ENCODE measurements around the gene CDH6. TPM values are rescaled to one million over a fixed set of nuclear protein-coding genes. Genes with fewer than 3 reads are reported as not detected.

CDH6 gene
- total and polyA plus RNA-seq, 2 of the 4 experiments (the other 2 are of a cell fraction) = 72.2 to 232 TPM

- WGBS, 2 experiments (ENCODE audit: extremely low coverage in 2 of 2, insufficient read length in 1 of 2) = no CpG with 5 or more reads among the region's 2 CpGs
- H3K18ac ChIP-seq (ENCODE audit: low read depth, low read length) = no peak overlapping the region
- H2AK5ac ChIP-seq (ENCODE audit: low read depth, low read length) = no peak overlapping the region
- no peaks in the 10 kb centered on the region for H4K20me1 ChIP-seq (ENCODE audit: insufficient read depth, low read length)
- no peak overlapping the region for H3K9ac ChIP-seq (ENCODE audit: low read depth, low read length)
- peak overlapping the region; percentile 39; the same call in 1 of the 2 replicates for H4K5ac ChIP-seq (ENCODE audit: low read depth, low read length)
- H3K23ac ChIP-seq (ENCODE audit: low read depth, low read length) = no peak overlapping the region
- POLR2A ChIA-PET (ENCODE audit: unreplicated experiment) = no interaction called here
- H4K8ac ChIP-seq (ENCODE audit: low read depth in 2 of 2, low read length in 2 of 2) = no peak overlapping the region
- H3K79me1 ChIP-seq (ENCODE audit: low read depth in 1 of 2, low read length in 2 of 2) = peaks cover 6 to 14% of the 10 kb centered on the region in 2 experiments
- H2AFZ ChIP-seq (replicated peaks; ENCODE audit: low read length, poor library complexity) = no peak overlapping the region
- H2AK9ac ChIP-seq (replicated peaks; ENCODE audit: low read depth, low read length, poor library complexity) = no peak overlapping the region
- no peaks in the 10 kb centered on the region for H3K27me3 ChIP-seq (ENCODE audit: control insufficient read depth, insufficient read depth, low read length)
- no peak overlapping the region for H4K91ac ChIP-seq (ENCODE audit: insufficient read depth, low read depth, low read length)
- H2BK120ac ChIP-seq (ENCODE audit: low read depth, low read length) = no peak overlapping the region
- CTCF ChIA-PET = interaction anchor here (0.6 to 0.7 kb wide), 2 partner anchors 18 to 370 kb away, joined by 3 read pairs; no protein-coding TSS in a partner anchor
- peaks cover 3% of the 10 kb centered on the region for H3K36me3 ChIP-seq (ENCODE audit: control insufficient read depth, insufficient read depth, low read length)
- TF ChIP-seq SMC3 (IDR thresholded peaks at IDR 0.05; ENCODE audit: low read depth, low read length) = no peak
- ATAC-seq (ENCODE audit: low read depth) (no peak), DNase-seq (no peak)
- H2BK20ac ChIP-seq (ENCODE audit: low read depth, low read length) = no peak overlapping the region
- no peaks in the 10 kb centered on the region; the same call in 1 of the 2 replicates for H3K9me1 ChIP-seq (ENCODE audit: insufficient read depth, low read length)
- in situ Hi-C loops (cut with MboI; ENCODE audit: low sequenced_read_pairs) = loop anchor here (25.0 kb wide), 1 partner anchor 1231 kb away; no protein-coding TSS in a partner anchor
- no peak overlapping the region for H3K4ac ChIP-seq (ENCODE audit: low read depth, low read length)
- intact Hi-C loops (cut with micrococcal nuclease) = no loop called here
- H3K4me2 ChIP-seq (ENCODE audit: low read depth, low read length) = no peak overlapping the region
- no peak overlapping the region for H3K4me3 ChIP-seq (ENCODE audit: insufficient read depth, low read depth, low read length)
- H3K9me3 ChIP-seq (ENCODE audit: control insufficient read depth, insufficient read depth, low read length) = no peaks in the 10 kb centered on the region
- H2BK5ac ChIP-seq (ENCODE audit: low read depth, low read length, poor library complexity, severe bottlenecking) = no peak overlapping the region
- H3K14ac ChIP-seq (replicated peaks; ENCODE audit: low read depth, low read length) = no peak overlapping the region
- dilution Hi-C loops (cut with HindIII; ENCODE audit: low sequenced_read_pairs, unreplicated experiment) = no loop called here
- H3K4me1 ChIP-seq (ENCODE audit: control insufficient read depth, insufficient read depth, low read length) = peaks cover 2% of the 10 kb centered on the region
- no peak overlapping the region for H3K27ac ChIP-seq (ENCODE audit: insufficient read depth, low read length)
- H3K56ac ChIP-seq (ENCODE audit: extremely low read depth, insufficient read depth, low read length) = no peak overlapping the region
- no TSS peak for BruUV-seq (replicated peaks)
- no peak overlapping the region for H2BK15ac ChIP-seq (ENCODE audit: low read depth, low read length)
These were observed 74.8 kb downstream of the CDH6 start for GRCh38 chr5:31268256-31268655.

Measured in IMR-90 (cell line).